Ishikawa (cell line): ENCODE measurements around the gene OXTR.

ENCODE experiments used
- CREB1 ChIP-seq: IDR thresholded peaks from 2 replicates; pipeline ENCODE4 v1.6.1; 2012; ENCODE audit warnings: low read depth
- NFIC ChIP-seq: IDR thresholded peaks from 2 replicates; pipeline ENCODE4 v1.6.1; 2012
- RAD21 ChIP-seq: IDR thresholded peaks from 2 replicates; pipeline ENCODE4 v1.6.1; 2012; ENCODE audit warnings: low read depth
- REST ChIP-seq: IDR thresholded peaks from 2 replicates; pipeline ENCODE4 v1.6.1; 2012; ENCODE audit warnings: low read depth, mild to moderate bottlenecking
- USF1 ChIP-seq: IDR thresholded peaks from 2 replicates; pipeline ENCODE4 v1.6.1; 2012
- TF ChIP-seq, protein P1 (sequence below): IDR thresholded peaks from 2 replicates; pipeline ENCODE4 v1.6.1; 2012

- TF ChIP-seq USF1 (no peak), RAD21 (no peak), CREB1 (no peak), REST (no peak), NFIC (no peak)
- TF ChIP-seq, protein P1, sequence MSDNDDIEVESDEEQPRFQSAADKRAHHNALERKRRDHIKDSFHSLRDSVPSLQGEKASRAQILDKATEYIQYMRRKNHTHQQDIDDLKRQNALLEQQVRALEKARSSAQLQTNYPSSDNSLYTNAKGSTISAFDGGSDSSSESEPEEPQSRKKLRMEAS: no peak
Observed at GRCh38 chr3:8767256-8767666, 2.2 kb downstream of the OXTR start.
